Keratinocyte (primary cell): Measurements from ENCODE around the gene DNAAF5. TPM values are rescaled to one million over a fixed set of nuclear protein-coding genes. Genes with fewer than 3 reads are reported as not detected.
A peak's percentile ranks its signal among the peaks of the same experiment; 100 is the strongest.

Source experiments
- DNase-seq: peaks from one replicate; pipeline ENCODE4 v3.0.0-alpha.2; 2011; ENCODE audit warnings: low read depth, missing footprints, low spot score
- FAIRE-seq: peaks from 2 replicates; lab custom pipeline; 2011; peaks lifted over from hg19 to GRCh38; lab: Jason Lieb, UNC
- H2AFZ ChIP-seq: 2 replicates; pipeline ENCODE4 v1.6.0; 2012; ENCODE audit warnings: low read length, control low read depth, inconsistent platforms; ENCODE audit not compliant: control insufficient read depth
- H3K27ac ChIP-seq: 2 replicates; pipeline ENCODE4 v1.5.1; 2011; ENCODE audit warnings: low read length; ENCODE audit not compliant: control insufficient read depth, insufficient read depth
- H3K27me3 ChIP-seq: 3 replicates; pipeline ENCODE4 v1.6.0; 2011; ENCODE audit warnings: low read length; ENCODE audit not compliant: control insufficient read depth, insufficient read depth; ENCODE audit errors: extremely low read depth
- H3K36me3 ChIP-seq, 2 experiments: 2 replicates in 1 of 2; 3 replicates in 1 of 2; pipeline ENCODE4 v1.5.1; 2011; ENCODE audit warnings: low read length in 2 of 2, mild to moderate bottlenecking in 1 of 2; ENCODE audit not compliant: control insufficient read depth in 2 of 2, insufficient read depth in 2 of 2; ENCODE audit errors: extremely low read depth in 1 of 2
- H3K4me1 ChIP-seq: 3 replicates; pipeline ENCODE4 v1.5.1; 2011; ENCODE audit warnings: low read length; ENCODE audit not compliant: control insufficient read depth, insufficient read depth; ENCODE audit errors: extremely low read depth
- H3K4me2 ChIP-seq: 3 replicates; pipeline ENCODE4 v1.6.0; 2011; ENCODE audit warnings: low read depth, low read length; ENCODE audit not compliant: control insufficient read depth, insufficient read depth; ENCODE audit errors: extremely low read depth
- H3K4me3 ChIP-seq, 3 experiments: fragments of 200-600 bp in 1 of 3; sonication (generic) in 1 of 3; 2 replicates in 2 of 3; 3 replicates in 1 of 3; pipeline ENCODE4 v1.5.1; 2011 to 2016; ENCODE audit warnings: low read length in 3 of 3, mild to moderate bottlenecking in 3 of 3, control low read depth in 2 of 3, inconsistent platforms in 1 of 3, low read depth in 1 of 3, mixed read lengths in 1 of 3, mixed run types in 1 of 3, moderate library complexity in 1 of 3; ENCODE audit not compliant: control insufficient read depth in 2 of 3, insufficient read depth in 2 of 3; ENCODE audit errors: extremely low read depth in 1 of 3
- H3K79me2 ChIP-seq: 2 replicates; pipeline ENCODE4 v1.6.0; 2012; ENCODE audit warnings: low read length; ENCODE audit not compliant: control insufficient read depth, insufficient read depth
- H3K9ac ChIP-seq: 3 replicates; pipeline ENCODE4 v1.6.0; 2011; ENCODE audit warnings: low read length; ENCODE audit not compliant: control insufficient read depth, insufficient read depth; ENCODE audit errors: extremely low read depth
- H3K9me1 ChIP-seq: 3 replicates; pipeline ENCODE4 v1.6.0; 2011; ENCODE audit warnings: low read length; ENCODE audit not compliant: control insufficient read depth, insufficient read depth; ENCODE audit errors: extremely low read depth
- H3K9me3 ChIP-seq: 2 replicates; pipeline ENCODE4 v1.5.1; 2012; ENCODE audit warnings: low read depth, low read length; ENCODE audit not compliant: control insufficient read depth
- H4K20me1 ChIP-seq: 3 replicates; pipeline ENCODE4 v1.6.0; 2011; ENCODE audit warnings: low read length; ENCODE audit not compliant: control insufficient read depth, insufficient read depth; ENCODE audit errors: extremely low read depth
- EZH2 ChIP-seq: IDR thresholded peaks from one replicate; pipeline ENCODE4 v1.6.1; 2012; ENCODE audit warnings: inconsistent platforms, mild to moderate bottlenecking, low read length, moderate library complexity
- dilution Hi-C: fragments of 300-500 bp; cut with MboI; formaldehyde crosslinking; loops from one replicate; pipeline ENCODE4 v1.7.0; 2020; ENCODE audit warnings: low sequenced_read_pairs; ENCODE audit not compliant: extremely low pct_ligation_motif_present
- polyA plus RNA-seq, 5 experiments: library from polyadenylated mRNA; depleted of rRNA in 3 of 5; stranded (reverse) in 3 of 5; stranded (forward) in 1 of 5; unstranded in 1 of 5; fragments of >200 nt; gene quantifications; 1 replicate in 1 of 5; 2 replicates in 3 of 5; 3 replicates in 1 of 5; pipeline versions ENCODE4 v1.2.1 to v1.2.3, GENCODE V29; 2011 to 2012; ENCODE audit warnings: missing spikeins in 2 of 5, low read depth in 1 of 5, low replicate concordance in 1 of 5
- TF ChIP-seq, protein P1 (sequence below), 3 experiments: IDR thresholded peaks in 1 of 3; conservative IDR thresholded peaks in 1 of 3; optimal IDR thresholded peaks in 1 of 3; 2 replicates in 2 of 3; 3 replicates in 1 of 3; pipeline versions ENCODE3 to v1.5.1; 2011; ENCODE audit warnings: low read length in 3 of 3, mild to moderate bottlenecking in 3 of 3, moderate library complexity in 2 of 3, control low read depth in 1 of 3, inconsistent platforms in 1 of 3; ENCODE audit not compliant: insufficient read depth in 2 of 3; ENCODE audit errors: extremely low read depth in 1 of 3

DNAAF5 gene
- polyA plus RNA-seq, 1 donor (not counting 4 experiments of a cell fraction or from before 2014, with no cell fraction given) = 16.3 TPM

GRCh38 chr7:820341-820740 lies 93.8 kb downstream of the DNAAF5 start:
- Histone ChIP-seq H3K9me3 (no peaks in the 10 kb centered on the region), H3K4me3 (no peak overlapping the region), H3K4me1 (peaks cover 49% of the 10 kb centered on the region), H3K4me2 (no peak overlapping the region), H2AFZ (no peak overlapping the region), H3K9me1 (no peaks in the 10 kb centered on the region), H3K79me2 (peaks cover 85% of the 10 kb centered on the region), H3K27me3 (no peaks in the 10 kb centered on the region), H3K27ac (no peak overlapping the region), H3K9ac (no peak overlapping the region), H3K36me3 (peaks cover 0 to 8% of the 10 kb centered on the region in 2 experiments), H4K20me1 (peaks cover 9% of the 10 kb centered on the region)
- FAIRE-seq (no peak), DNase-seq (no peak)
- dilution Hi-C loops = no loop called here
- TF ChIP-seq, protein P1, sequence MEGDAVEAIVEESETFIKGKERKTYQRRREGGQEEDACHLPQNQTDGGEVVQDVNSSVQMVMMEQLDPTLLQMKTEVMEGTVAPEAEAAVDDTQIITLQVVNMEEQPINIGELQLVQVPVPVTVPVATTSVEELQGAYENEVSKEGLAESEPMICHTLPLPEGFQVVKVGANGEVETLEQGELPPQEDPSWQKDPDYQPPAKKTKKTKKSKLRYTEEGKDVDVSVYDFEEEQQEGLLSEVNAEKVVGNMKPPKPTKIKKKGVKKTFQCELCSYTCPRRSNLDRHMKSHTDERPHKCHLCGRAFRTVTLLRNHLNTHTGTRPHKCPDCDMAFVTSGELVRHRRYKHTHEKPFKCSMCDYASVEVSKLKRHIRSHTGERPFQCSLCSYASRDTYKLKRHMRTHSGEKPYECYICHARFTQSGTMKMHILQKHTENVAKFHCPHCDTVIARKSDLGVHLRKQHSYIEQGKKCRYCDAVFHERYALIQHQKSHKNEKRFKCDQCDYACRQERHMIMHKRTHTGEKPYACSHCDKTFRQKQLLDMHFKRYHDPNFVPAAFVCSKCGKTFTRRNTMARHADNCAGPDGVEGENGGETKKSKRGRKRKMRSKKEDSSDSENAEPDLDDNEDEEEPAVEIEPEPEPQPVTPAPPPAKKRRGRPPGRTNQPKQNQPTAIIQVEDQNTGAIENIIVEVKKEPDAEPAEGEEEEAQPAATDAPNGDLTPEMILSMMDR (optimal IDR thresholded peaks at IDR 0.05 in 1 of 3, IDR thresholded peaks at IDR 0.05 in 1 of 3, conservative IDR thresholded peaks at IDR 0.05 in 1 of 3; ENCODE audit: extremely low read depth in 1 of 3, insufficient read depth in 2 of 3, low read length in 3 of 3) = no peak
- no peak for TF ChIP-seq EZH2

GRCh38 chr7:821688-822087 lies 95.2 kb downstream of the DNAAF5 start:
- FAIRE-seq = no peak
- dilution Hi-C loops = no loop called here
- H3K27me3 ChIP-seq = no peaks in the 10 kb centered on the region
- TF ChIP-seq EZH2 = no peak
- TF ChIP-seq, protein P1 (optimal IDR thresholded peaks at IDR 0.05 in 1 of 3, IDR thresholded peaks at IDR 0.05 in 1 of 3, conservative IDR thresholded peaks at IDR 0.05 in 1 of 3; ENCODE audit: extremely low read depth in 1 of 3, insufficient read depth in 2 of 3, low read length in 3 of 3) = peak; percentile 45 to 77 (median 50)
- no peaks in the 10 kb centered on the region for H3K9me3 ChIP-seq
- H2AFZ ChIP-seq = no peak overlapping the region
- H3K9ac ChIP-seq = peak overlapping the region; percentile 33
- DNase-seq = no peak
- peaks cover 46% of the 10 kb centered on the region for H3K4me1 ChIP-seq
- H4K20me1 ChIP-seq = peaks cover 9% of the 10 kb centered on the region
- peaks cover 98% of the 10 kb centered on the region for H3K79me2 ChIP-seq
- H3K9me1 ChIP-seq = no peaks in the 10 kb centered on the region
- peak overlapping the region; percentile 61 for H3K27ac ChIP-seq
- H3K4me3 ChIP-seq = no peak overlapping the region
- peaks cover 0 to 14% of the 10 kb centered on the region in 2 experiments for H3K36me3 ChIP-seq
- H3K4me2 ChIP-seq = peak overlapping the region; percentile 72
